22Rv1 (cell line): Measurements from ENCODE around the gene GRM7.

Experiments used
- CTCF ChIP-seq: fragments of 450-650 bp; IDR thresholded peaks from 2 replicates; pipeline ENCODE4 v1.5.1; 2017; ENCODE audit warnings: mild to moderate bottlenecking
- ZFX ChIP-seq: fragments of 450-650 bp; IDR thresholded peaks from 2 replicates; pipeline ENCODE4 v1.6.1; 2017; ENCODE audit warnings: antibody characterized with exemption, borderline replicate concordance

DNA sequence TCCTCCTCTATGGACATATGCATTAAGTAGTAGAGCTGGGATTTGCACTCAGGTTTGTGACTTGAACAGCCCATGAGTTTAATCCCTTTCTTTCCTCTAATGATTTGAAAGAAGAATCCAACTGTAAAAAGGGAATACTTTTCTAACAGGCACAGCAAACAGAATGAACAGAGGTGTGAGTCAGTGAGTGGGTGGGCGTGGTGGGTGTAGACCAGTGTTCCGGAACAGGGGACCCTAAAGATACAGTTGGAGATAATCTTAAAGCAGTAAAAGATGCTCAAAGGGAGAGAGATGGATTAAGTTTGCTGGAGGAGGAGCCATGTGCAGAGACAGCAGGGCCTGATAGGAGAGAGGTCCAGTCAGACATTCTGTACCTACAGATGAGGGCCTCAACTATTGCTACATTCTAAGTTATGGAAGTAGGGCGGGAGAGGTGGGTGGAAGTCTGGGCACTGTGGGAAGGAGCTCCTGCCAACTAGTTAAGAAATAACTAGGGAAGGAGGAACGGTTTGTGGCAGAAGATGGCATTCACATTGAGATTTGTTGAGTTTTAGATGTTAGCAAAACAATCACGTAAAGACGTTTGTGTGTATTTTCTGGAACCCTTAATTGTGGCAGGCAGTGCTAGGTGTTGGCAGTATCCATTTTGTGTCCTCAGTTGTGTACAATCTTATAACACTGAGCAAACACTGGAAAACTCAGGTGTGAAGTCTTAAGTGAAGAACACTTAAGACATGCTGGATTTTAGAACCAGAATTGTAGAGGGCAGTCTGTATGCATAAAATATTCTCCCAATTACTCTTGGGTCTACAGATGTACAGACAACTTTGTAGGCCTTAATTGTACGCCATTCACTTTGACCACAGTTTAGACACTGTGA lies 511.0 kb downstream of the GRM7 start:
- TF ChIP-seq CTCF (no peak), ZFX (no peak)
